Endothelial cell of hepatic sinusoid (primary cell): ENCODE results near the gene MAP2K5.

Source experiments
- in situ Hi-C: cut with HindIII; loops from 2 replicates; pipeline ENCODE4 v1.10.0; 2017; ENCODE audit warnings: low sequenced_read_pairs

Gene MAP2K5

DNA sequence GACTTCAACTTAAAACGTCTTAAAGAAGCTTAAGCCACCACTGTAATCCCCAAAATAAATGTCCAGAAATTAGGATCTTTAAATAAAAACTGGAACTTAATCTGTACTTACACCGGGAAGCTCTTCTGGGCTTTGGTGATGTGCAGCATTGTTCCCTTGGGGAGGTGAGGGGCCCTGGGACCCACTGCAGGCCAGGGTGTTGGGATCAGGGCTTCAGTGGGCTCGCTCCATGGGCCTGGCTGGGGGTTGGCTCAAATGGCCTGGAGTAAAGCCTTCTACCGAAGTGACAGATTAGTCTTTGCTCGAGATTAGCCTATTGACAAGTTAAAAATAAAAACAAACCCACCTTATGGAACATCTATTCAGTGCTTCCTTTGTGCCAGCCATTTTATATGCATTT is 303.5 kb downstream of the MAP2K5 start:
- in situ Hi-C loops = no loop called here

- in situ Hi-C loops = no loop called here
Observed at GRCh38 chr15:67849538-67849937, 307.0 kb downstream of the MAP2K5 start.

DNA sequence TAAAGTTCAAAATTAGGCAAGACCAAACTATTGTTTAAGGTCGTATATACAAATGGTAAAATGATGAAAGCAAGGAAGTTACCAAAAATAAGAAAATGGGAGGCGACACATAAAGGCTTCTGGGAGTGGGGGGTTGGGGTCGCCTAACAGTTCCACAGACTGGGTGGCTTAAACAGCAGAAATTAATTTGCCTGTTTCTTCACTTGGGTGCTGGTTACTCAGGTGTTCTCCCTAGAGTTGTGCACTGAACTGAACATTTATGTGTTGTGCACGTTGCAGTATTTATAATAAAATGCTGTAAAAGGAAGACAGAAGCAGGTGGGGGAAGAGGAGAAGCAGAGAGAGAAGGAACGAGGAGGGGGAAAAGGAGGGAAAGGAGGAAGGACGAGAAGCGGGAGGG is 307.8 kb downstream of the MAP2K5 start:
- in situ Hi-C loops = no loop called here

- in situ Hi-C loops = no loop called here
Observed at GRCh38 chr15:67850994-67851571, 308.6 kb downstream of the MAP2K5 start.

GRCh38 chr15:67852418-67852817 is 309.9 kb downstream of the MAP2K5 start:
- in situ Hi-C loops = no loop called here

DNA sequence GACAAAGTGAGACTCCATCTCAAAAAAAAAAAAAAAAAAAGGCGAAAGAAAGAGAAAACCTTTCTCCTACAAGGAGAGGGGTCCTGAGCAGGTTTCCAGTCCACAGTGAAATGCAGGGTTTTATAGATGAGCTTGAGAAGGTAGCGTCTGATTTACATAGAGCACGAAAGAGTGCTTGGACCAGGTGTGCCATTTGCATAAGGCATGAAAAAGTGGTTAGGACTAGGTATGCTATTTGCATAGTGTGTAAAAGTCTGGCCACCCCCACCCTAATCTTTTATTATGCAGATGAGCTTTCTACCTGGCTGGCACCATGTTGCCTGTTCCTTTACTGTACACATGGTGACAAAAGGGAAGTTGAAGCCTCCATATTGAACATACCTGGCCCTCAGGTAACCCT is 311.0 kb downstream of the MAP2K5 start:
- in situ Hi-C loops = no loop called here

DNA sequence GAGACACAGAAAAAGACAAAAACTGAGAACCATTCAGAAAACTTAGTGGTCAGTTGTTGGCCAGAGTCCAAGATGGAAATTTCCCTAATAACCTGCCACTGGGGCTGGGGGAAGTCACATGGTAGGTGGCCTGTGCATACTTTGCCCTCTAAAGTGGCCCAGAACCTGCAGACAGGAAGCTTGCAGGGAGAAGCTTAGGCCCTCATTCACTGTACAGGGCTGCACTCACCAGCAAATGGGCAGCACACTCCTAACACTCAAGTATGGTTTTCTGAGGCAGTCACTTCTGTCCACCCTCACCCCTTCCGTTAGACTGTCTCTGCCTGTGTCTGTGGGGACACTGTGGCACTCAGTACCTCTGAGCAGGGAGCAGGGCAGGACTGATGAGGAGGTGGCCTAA is 311.9 kb downstream of the MAP2K5 start:
- in situ Hi-C loops = no loop called here

DNA sequence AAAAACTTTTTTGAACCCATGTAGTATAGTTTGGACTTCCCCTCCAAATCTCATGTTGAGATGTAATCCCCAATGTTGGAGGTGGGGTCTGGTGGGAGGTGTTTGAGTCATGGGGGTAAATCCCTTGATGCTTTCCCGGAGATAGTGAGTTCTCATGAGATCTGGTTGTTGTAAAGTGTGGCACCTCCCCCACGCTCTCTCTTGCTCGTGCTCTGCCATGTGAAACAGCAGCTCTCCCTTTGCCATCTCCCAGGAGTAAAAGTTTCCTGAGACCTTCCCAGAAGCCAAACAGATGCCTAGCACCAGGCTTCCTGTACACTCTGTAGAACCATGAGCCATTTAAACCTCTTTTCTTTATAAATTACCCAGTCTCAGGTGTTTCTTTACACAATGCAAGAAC is 313.3 kb downstream of the MAP2K5 start:
- in situ Hi-C loops = no loop called here
